ENCODE measurements around the gene PPP2R5C. TPM values are rescaled to one million over a fixed set of nuclear protein-coding genes. Genes with fewer than 3 reads are reported as not detected.
A peak's percentile ranks its signal among the peaks of the same experiment; 100 is the strongest.

The PPP2R5C gene
- total RNA-seq, 1 donor: 114 TPM

DNA sequence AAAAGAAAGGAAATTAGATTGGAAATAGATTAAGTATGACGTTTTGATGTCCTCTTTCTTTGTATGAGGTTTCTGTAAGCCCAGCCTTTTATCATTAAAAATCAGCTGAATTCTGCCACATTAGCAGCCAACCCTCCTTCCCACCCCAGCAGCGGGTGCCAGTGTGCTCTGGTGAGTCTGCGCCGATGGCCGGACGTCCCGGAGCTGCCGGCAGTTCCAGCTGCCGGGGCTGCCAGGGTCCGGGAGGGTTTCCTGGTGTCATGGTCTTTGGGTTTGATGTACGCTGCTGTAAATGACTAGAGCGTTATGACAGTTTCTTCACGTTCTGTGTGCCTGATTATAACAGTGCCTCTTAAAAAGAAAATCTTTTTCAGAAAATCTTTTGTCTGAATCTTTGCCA lies 151.3 kb downstream of the PPP2R5C start:
- no peak for DNase-seq (ENCODE audit: low read depth)
- H3K4me3 ChIP-seq (ENCODE audit: low read depth, low read length): no peak overlapping the region
- no peak for TF ChIP-seq CTCF (IDR thresholded peaks at IDR 0.05; ENCODE audit: insufficient read depth, low read depth, low read length)

DNA sequence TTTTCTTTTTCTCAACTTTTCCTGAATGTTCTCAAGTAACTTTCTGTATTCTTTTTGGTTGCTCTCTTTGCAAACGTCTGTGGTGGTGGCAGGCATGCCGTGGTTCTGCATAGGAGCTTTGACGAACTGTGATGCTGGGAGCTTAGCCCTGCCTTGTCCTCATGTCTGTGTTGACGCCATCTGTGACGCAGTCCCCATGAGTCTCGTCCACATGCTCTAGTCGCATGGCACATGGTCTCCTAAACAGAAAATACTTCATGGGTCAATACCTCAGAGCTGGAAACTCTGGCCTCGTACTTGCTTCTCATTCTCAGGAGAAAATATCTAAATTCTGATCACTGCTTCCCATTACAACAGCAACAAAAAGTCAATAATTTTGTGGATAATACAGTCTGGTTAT lies 152.6 kb downstream of the PPP2R5C start:
- no peak for TF ChIP-seq CTCF (IDR thresholded peaks at IDR 0.05; ENCODE audit: insufficient read depth, low read depth, low read length)
- no peak overlapping the region for H3K4me3 ChIP-seq (ENCODE audit: low read depth, low read length)
- DNase-seq (ENCODE audit: low read depth): no peak

GRCh38 chr14:101915871-101916815 lies 154.6 kb downstream of the PPP2R5C start:
- no peak for DNase-seq (ENCODE audit: low read depth)
- TF ChIP-seq CTCF (IDR thresholded peaks at IDR 0.05; ENCODE audit: insufficient read depth, low read depth, low read length): no peak
- H3K4me3 ChIP-seq (ENCODE audit: low read depth, low read length): no peak overlapping the region

- TF ChIP-seq CTCF (IDR thresholded peaks at IDR 0.05; ENCODE audit: insufficient read depth, low read depth, low read length): no peak
- no peak for DNase-seq (ENCODE audit: low read depth)
These were observed 155.4 kb downstream of the PPP2R5C start for GRCh38 chr14:101916816-101917412.

GRCh38 chr14:101917413-101918017 lies 156.0 kb downstream of the PPP2R5C start:
- TF ChIP-seq CTCF (IDR thresholded peaks at IDR 0.05; ENCODE audit: insufficient read depth, low read depth, low read length): no peak
- no peak for DNase-seq (ENCODE audit: low read depth)
- H3K4me3 ChIP-seq (ENCODE audit: low read depth, low read length): no peak overlapping the region

More at GRCh38 chr14:101916816-101917412, 155.4 kb downstream of the PPP2R5C start:
- no peak overlapping the region for H3K4me3 ChIP-seq (ENCODE audit: low read depth, low read length)

GRCh38 chr14:101918065-101918989 lies 156.8 kb downstream of the PPP2R5C start:
- TF ChIP-seq CTCF (IDR thresholded peaks at IDR 0.05; ENCODE audit: insufficient read depth, low read depth, low read length): no peak
- H3K4me3 ChIP-seq (ENCODE audit: low read depth, low read length): no peak overlapping the region
- DNase-seq (ENCODE audit: low read depth): peak; percentile 13
